BLaER1 treated with 17β-estradiol and CSF1 and Interleukin-3, amounts not matched to agents 10 nM and 100 nM (cell line): Measurements from ENCODE around the gene KRTAP1-3.

Source experiments
- H3K27ac ChIP-seq, 11 experiments: shearing (Covaris generic); formaldehyde crosslinking; 2 replicates each; pipeline ENCODE4 v1.8.1; 2022
- H3K27me3 ChIP-seq, 11 experiments: shearing (Covaris generic); formaldehyde crosslinking; 2 replicates each; pipeline ENCODE4 v1.8.1; 2022
- H3K36me3 ChIP-seq, 11 experiments: shearing (Covaris generic); formaldehyde crosslinking; 2 replicates each; pipeline ENCODE4 v1.8.1; 2022
- H3K4me1 ChIP-seq, 10 experiments: shearing (Covaris generic); formaldehyde crosslinking; 2 replicates each; pipeline ENCODE4 v1.8.1; 2022
- H3K4me2 ChIP-seq, 11 experiments: shearing (Covaris generic); formaldehyde crosslinking; 2 replicates each; pipeline ENCODE4 v1.8.1; 2022
- H3K4me3 ChIP-seq, 10 experiments: shearing (Covaris generic); formaldehyde crosslinking; 2 replicates each; pipeline ENCODE4 v1.8.1; 2022
- H3K9ac ChIP-seq, 11 experiments: shearing (Covaris generic); formaldehyde crosslinking; 2 replicates each; pipeline ENCODE4 v1.8.1; 2022
- H3K9me3 ChIP-seq, 11 experiments: shearing (Covaris generic); formaldehyde crosslinking; replicated peaks in 1 of 11; 2 replicates each; pipeline ENCODE4 v1.8.1; 2022
- H4K20me1 ChIP-seq, 11 experiments: shearing (Covaris generic); formaldehyde crosslinking; 2 replicates each; pipeline ENCODE4 v1.8.1; 2022
- Cebpa-rat ChIP-seq, 11 experiments: shearing (Covaris generic); IDR thresholded peaks; 2 replicates each; pipeline ENCODE4 v1.8.1; 2022

KRTAP1-3 gene

GRCh38 chr17:40997361-40997760 is 37.3 kb downstream of the KRTAP1-3 start:
- Histone ChIP-seq H3K9me3 (0 out of 22 replicates have a peak, but pooled peaks cover 0 to 9% (median 0%) of the 10 kb centered on the region in 11 experiments), H3K9ac (no peak overlapping the region), H3K36me3 (no peaks in the 10 kb centered on the region), H3K27ac (no peak overlapping the region), H4K20me1 (no peaks in the 10 kb centered on the region), H3K4me2 (no peak overlapping the region), H3K4me1 (no peaks in the 10 kb centered on the region), H3K4me3 (no peak overlapping the region), H3K27me3 (no peaks in the 10 kb centered on the region)
- no peak for TF ChIP-seq Cebpa-rat (IDR thresholded peaks at IDR 0.05)

- Histone ChIP-seq H4K20me1 (no peaks in the 10 kb centered on the region), H3K36me3 (no peaks in the 10 kb centered on the region), H3K9ac (no peak overlapping the region), H3K27me3 (no peaks in the 10 kb centered on the region), H3K27ac (no peak overlapping the region), H3K4me1 (no peaks in the 10 kb centered on the region), H3K4me2 (no peak overlapping the region), H3K9me3 (0 out of 22 replicates have a peak, but pooled peaks cover 0 to 9% (median 0%) of the 10 kb centered on the region in 11 experiments), H3K4me3 (no peak overlapping the region)
- TF ChIP-seq Cebpa-rat (IDR thresholded peaks at IDR 0.05): no peak
Observed at GRCh38 chr17:40996829-40997228, 37.8 kb downstream of the KRTAP1-3 start.

DNA sequence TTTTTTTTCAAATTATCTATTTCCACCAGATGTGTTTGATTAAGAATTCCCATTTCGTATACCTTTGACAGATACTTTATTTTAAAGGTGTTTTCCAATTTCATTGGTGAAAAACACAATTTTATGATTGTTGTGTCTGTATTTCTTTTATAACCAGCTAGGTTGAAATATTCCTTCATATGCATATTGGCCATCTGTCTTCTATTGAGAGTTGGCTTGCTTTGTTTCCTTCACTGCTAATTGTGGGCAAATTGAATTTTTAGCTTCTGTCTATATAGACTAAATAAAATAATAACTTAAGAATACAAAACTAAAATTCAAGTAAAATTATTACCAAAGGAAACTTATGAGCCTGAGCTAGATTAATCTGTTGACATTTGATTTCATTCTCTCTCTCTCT is 39.6 kb downstream of the KRTAP1-3 start:
- Histone ChIP-seq H4K20me1 (no peaks in the 10 kb centered on the region), H3K4me1 (no peaks in the 10 kb centered on the region), H3K27me3 (no peaks in the 10 kb centered on the region), H3K36me3 (no peaks in the 10 kb centered on the region), H3K27ac (no peak overlapping the region), H3K9ac (no peak overlapping the region), H3K4me2 (no peak overlapping the region), H3K9me3 (peaks cover 0 to 7% (median 5%) of the 10 kb centered on the region in 11 experiments; a peak in 7 of 22 replicates), H3K4me3 (no peak overlapping the region)
- TF ChIP-seq Cebpa-rat (IDR thresholded peaks at IDR 0.05): no peak

GRCh38 chr17:40993839-40994238 is 40.8 kb downstream of the KRTAP1-3 start, which contains the start of gene KRTAP3-3:
KRTAP3-3 (minus strand) TSS chr17:40994164; CDS start chr17:40994097, 67 bp downstream.
- Histone ChIP-seq H3K36me3 (no peaks in the 10 kb centered on the region), H3K9me3 (peaks cover 0 to 7% (median 4%) of the 10 kb centered on the region in 11 experiments; a peak in 7 of 22 replicates), H3K27me3 (no peaks in the 10 kb centered on the region), H3K4me1 (no peaks in the 10 kb centered on the region), H3K9ac (no peak within 1 kb of the TSS), H3K4me3 (no peak within 1 kb of the TSS), H4K20me1 (no peaks in the 10 kb centered on the region), H3K27ac (no peak within 1 kb of the TSS), H3K4me2 (no peak within 1 kb of the TSS)
- no peak for TF ChIP-seq Cebpa-rat (IDR thresholded peaks at IDR 0.05)

- H3K36me3 ChIP-seq: no peaks in the 10 kb centered on the region
- H3K9ac ChIP-seq: no peak overlapping the region
- no peaks in the 10 kb centered on the region for H3K4me1 ChIP-seq
- no peak overlapping the region for H3K4me3 ChIP-seq
- no peaks in the 10 kb centered on the region for H4K20me1 ChIP-seq
- no peak for TF ChIP-seq Cebpa-rat (IDR thresholded peaks at IDR 0.05)
- H3K9me3 ChIP-seq: peaks cover 0 to 7% (median 4%) of the 10 kb centered on the region in 11 experiments; a peak in 7 of 22 replicates
- no peak overlapping the region for H3K4me2 ChIP-seq
- H3K27me3 ChIP-seq: no peaks in the 10 kb centered on the region
- no peak overlapping the region for H3K27ac ChIP-seq
Observed at GRCh38 chr17:40993084-40993483, 41.6 kb downstream of the KRTAP1-3 start.

DNA sequence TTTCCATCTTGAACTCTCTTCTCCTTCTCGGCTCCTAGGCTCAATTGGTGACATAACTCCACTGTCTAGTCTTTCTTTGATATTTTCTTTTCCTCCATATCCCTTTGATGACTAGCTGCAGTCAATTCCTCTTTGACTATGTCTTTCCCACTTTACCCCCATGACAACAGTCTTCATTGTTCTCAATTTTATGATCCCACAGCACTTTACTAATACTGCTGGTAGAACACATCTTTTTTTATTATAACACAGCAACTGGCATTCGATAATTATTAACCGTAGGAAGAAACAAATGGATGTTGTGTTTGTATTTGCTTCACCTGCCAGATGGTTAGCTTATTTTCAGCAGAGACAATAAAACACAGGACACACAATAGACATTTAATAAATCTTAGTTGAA is 42.0 kb downstream of the KRTAP1-3 start:
- H3K9me3 ChIP-seq: peaks cover 0 to 7% (median 4%) of the 10 kb centered on the region in 11 experiments; a peak in 7 of 22 replicates

GRCh38 chr17:40986920-40987319 is 47.8 kb downstream of the KRTAP1-3 start:
- Histone ChIP-seq H3K4me2 (no peak overlapping the region), H3K9ac (no peak overlapping the region), H3K4me1 (no peaks in the 10 kb centered on the region), H3K4me3 (no peak overlapping the region), H3K27ac (no peak overlapping the region), H3K9me3 (peaks cover 0 to 7% (median 4%) of the 10 kb centered on the region in 11 experiments; a peak in 7 of 22 replicates), H4K20me1 (no peaks in the 10 kb centered on the region), H3K36me3 (no peaks in the 10 kb centered on the region), H3K27me3 (no peaks in the 10 kb centered on the region)
- no peak for TF ChIP-seq Cebpa-rat (IDR thresholded peaks at IDR 0.05)

More for the DNA sequence above, 42.0 kb downstream of the KRTAP1-3 start:
- H3K4me2 ChIP-seq: no peak overlapping the region
- no peaks in the 10 kb centered on the region for H3K36me3 ChIP-seq
- no peaks in the 10 kb centered on the region for H4K20me1 ChIP-seq
- no peak for TF ChIP-seq Cebpa-rat (IDR thresholded peaks at IDR 0.05)
- no peak overlapping the region for H3K4me3 ChIP-seq
- H3K4me1 ChIP-seq: no peaks in the 10 kb centered on the region
- H3K27ac ChIP-seq: no peak overlapping the region
- no peaks in the 10 kb centered on the region for H3K27me3 ChIP-seq
- no peak overlapping the region for H3K9ac ChIP-seq

GRCh38 chr17:40984226-40984625 is 50.4 kb downstream of the KRTAP1-3 start, which contains the start of gene KRT40:
KRT40 (minus strand) TSS chr17:40984326; CDS start chr17:40984273, 53 bp downstream.
- no peaks in the 10 kb centered on the region for H3K4me1 ChIP-seq
- no peak within 1 kb of the TSS for H3K27ac ChIP-seq
- no peaks in the 10 kb centered on the region for H4K20me1 ChIP-seq
- TF ChIP-seq Cebpa-rat (IDR thresholded peaks at IDR 0.05): no peak
- H3K27me3 ChIP-seq: no peaks in the 10 kb centered on the region
- H3K4me3 ChIP-seq: no peak within 1 kb of the TSS
- H3K9me3 ChIP-seq: no peaks in the 10 kb centered on the region
- H3K4me2 ChIP-seq: no peak within 1 kb of the TSS
- no peak within 1 kb of the TSS for H3K9ac ChIP-seq
- H3K36me3 ChIP-seq: no peaks in the 10 kb centered on the region
